OCI-LY3 (cell line): ENCODE measurements around the gene GAS7.

Experiments
- EZH2phosphoT487 ChIP-seq: fragments of 200-600 bp; shearing (Covaris generic); IDR thresholded peaks from 2 replicates; pipeline ENCODE4 v1.6.1; 2018; ENCODE audit warnings: antibody characterized with exemption, mixed run types, low read depth
- TF ChIP-seq, protein P1 (sequence below): fragments of 200-600, 300-600 bp; sonication (generic); IDR thresholded peaks from 2 replicates; pipeline ENCODE4 v1.5.1; 2014; ENCODE audit warnings: antibody characterized with exemption, low read length, low read depth

- TF ChIP-seq, protein P1, sequence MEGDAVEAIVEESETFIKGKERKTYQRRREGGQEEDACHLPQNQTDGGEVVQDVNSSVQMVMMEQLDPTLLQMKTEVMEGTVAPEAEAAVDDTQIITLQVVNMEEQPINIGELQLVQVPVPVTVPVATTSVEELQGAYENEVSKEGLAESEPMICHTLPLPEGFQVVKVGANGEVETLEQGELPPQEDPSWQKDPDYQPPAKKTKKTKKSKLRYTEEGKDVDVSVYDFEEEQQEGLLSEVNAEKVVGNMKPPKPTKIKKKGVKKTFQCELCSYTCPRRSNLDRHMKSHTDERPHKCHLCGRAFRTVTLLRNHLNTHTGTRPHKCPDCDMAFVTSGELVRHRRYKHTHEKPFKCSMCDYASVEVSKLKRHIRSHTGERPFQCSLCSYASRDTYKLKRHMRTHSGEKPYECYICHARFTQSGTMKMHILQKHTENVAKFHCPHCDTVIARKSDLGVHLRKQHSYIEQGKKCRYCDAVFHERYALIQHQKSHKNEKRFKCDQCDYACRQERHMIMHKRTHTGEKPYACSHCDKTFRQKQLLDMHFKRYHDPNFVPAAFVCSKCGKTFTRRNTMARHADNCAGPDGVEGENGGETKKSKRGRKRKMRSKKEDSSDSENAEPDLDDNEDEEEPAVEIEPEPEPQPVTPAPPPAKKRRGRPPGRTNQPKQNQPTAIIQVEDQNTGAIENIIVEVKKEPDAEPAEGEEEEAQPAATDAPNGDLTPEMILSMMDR: no peak
- no peak for TF ChIP-seq EZH2phosphoT487
These were observed 8.7 kb upstream of the GAS7 start for GRCh38 chr17:10207153-10207552.
